ENCODE data around the gene WDR82. TPM values are rescaled to one million over a fixed set of nuclear protein-coding genes. Genes with fewer than 3 reads are reported as not detected.

WDR82 gene
- total RNA-seq, 1 donor from 2014 or later: 69.9 TPM

DNA sequence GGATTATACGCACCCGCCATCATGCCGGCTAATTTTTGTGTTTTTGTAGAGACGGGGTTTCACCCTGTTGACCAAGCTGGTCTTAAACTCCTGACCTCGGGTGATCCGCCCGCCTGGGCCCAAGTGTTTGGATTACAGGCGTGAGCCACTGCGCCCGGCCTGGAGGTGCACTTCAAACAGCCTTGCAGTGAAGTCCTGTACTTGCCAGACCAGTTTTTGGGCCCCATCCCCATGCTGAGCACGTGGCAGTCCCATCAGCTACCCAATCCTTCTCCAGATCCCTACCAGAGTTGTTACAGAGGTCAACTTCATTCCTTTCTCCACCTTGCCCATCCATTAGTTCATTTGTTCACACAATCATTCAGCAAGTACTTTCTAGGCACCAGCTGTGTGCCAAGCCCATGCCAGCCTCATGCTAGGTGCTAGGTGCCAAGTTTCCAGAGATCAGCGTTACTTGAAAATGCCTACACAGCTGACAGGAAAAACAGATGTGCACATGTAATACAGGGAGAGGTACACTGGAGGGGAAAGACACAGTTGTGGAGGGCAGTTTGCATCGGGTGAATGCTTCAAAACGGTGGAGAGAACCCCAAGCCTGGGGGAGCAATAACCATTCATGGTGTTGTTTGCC is 39.9 kb upstream of the WDR82 start:
- no peak overlapping the region for H3K4me3 ChIP-seq (ENCODE audit: low read length in 3 of 3)
- H3K27ac ChIP-seq (ENCODE audit: low read depth, low read length): no peak overlapping the region
- H3K36me3 ChIP-seq (ENCODE audit: control insufficient read depth in 3 of 3, insufficient read depth in 3 of 3, low read length in 3 of 3): no peaks in the 10 kb centered on the region

DNA sequence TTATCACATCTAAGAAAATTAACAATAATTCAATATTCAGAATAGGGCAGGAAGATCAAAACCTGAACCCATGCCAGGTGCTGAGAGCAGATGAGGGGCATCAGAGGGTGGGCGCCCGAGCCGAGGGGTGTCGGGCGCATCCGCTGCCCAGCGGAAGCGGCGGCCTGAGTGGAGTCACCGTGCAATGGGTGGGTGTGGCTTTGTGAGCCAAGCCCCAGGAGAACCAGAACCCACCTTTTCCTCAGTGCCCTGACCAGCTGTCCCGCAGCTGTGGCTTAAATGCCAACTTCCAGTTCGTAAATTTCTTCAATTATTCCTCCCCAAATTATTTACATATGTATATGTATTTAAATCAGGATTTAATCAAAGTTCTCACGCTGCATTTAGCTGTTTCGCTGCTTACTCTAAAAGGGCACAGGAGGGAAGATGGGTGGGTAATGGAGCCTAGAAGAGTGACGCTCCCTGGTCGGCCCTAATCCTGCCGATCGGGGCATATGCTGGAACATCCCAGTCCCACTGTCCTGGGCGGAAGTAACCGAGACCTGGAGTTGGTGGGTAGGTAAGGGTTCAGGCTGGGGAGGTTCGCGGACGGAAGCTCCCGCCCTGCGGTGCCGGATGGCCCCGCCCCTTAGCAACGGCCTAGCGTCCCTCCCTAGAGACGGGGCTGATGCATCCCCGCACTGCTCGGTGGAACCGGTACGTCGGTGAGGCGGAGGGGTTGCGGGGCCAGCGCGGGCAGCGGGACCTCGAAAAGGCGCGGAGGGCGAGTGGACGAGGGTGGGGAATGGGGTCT is 39.0 kb upstream of the WDR82 start:
- Histone ChIP-seq H3K27me3 (ENCODE audit: control insufficient read depth in 3 of 3, insufficient read depth in 3 of 3, low read length in 3 of 3) (peaks cover 0 to 3% (median 0%) of the 10 kb centered on the region in 3 donors), H3K4me3 (ENCODE audit: low read length in 3 of 3) (peak overlapping the region; percentile 57 to 60 (median 59)), H3K9ac (ENCODE audit: low read depth in 1 of 3, low read length in 3 of 3) (peak overlapping the region in 1 of 3 donors; percentile 60), H3K27ac (ENCODE audit: low read depth, low read length) (no peak overlapping the region), H3K36me3 (ENCODE audit: control insufficient read depth in 3 of 3, insufficient read depth in 3 of 3, low read length in 3 of 3) (no peaks in the 10 kb centered on the region), H3K4me1 (ENCODE audit: control insufficient read depth in 3 of 3, insufficient read depth in 3 of 3, low read length in 3 of 3) (peaks cover 19 to 38% (median 25%) of the 10 kb centered on the region in 3 donors), H3K9me3 (ENCODE audit: control insufficient read depth in 3 of 3, low read length in 3 of 3) (no peaks in the 10 kb centered on the region)

More for the DNA sequence above, 39.9 kb upstream of the WDR82 start:
- H3K9me3 ChIP-seq (ENCODE audit: control insufficient read depth in 3 of 3, low read length in 3 of 3): no peaks in the 10 kb centered on the region
- peaks cover 19 to 33% (median 25%) of the 10 kb centered on the region in 3 donors for H3K4me1 ChIP-seq (ENCODE audit: control insufficient read depth in 3 of 3, insufficient read depth in 3 of 3, low read length in 3 of 3)
- H3K27me3 ChIP-seq (ENCODE audit: control insufficient read depth in 3 of 3, insufficient read depth in 3 of 3, low read length in 3 of 3): peaks cover 0 to 3% (median 0%) of the 10 kb centered on the region in 3 donors
- no peak overlapping the region for H3K9ac ChIP-seq (ENCODE audit: low read depth in 1 of 3, low read length in 3 of 3)

DNA sequence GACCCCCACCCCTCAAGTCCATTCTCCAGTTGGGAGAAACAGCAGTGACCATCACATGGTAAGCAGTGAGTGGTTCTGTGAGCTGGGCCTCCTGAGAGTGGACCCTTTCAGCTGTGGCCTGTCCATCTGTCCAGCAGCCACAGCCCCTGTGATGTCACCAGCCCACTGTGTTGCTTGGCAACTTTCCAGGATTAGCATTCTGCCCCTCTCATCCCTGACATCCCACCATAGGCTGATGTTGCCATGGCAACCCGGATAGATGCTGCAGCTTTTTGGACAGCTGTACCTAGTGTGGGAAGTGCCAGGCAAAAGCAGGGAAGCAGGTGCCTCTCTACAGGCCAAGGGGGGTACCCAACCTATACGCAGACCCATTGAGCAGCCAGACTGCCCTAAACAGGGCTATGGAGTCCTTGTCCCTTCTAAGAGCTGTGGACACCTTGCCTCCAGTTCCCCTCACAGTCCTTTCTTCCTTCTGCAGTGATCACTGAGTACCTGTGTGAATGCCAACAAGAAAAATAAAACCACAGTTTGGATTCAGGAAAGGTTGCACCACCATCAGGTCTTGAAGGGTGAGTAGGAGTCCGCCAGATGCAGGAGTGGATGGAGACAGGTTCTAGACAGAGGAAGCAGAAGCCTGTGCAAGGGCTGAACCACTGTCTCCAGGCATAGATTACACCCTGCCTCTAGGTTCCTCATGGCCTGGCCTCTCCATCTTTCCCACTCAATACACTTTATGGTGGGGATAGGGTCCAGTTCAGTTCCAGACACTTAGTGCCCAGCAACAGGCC is 37.7 kb upstream of the WDR82 start, which contains the start of gene DNAH1:
TSS of gene DNAH1 (plus strand) at position 343 of the 788 bp plus-strand sequence. CDS start 6,124 bp downstream, outside the sequence.
- Histone ChIP-seq H3K4me1 (ENCODE audit: control insufficient read depth in 3 of 3, insufficient read depth in 3 of 3, low read length in 3 of 3) (peaks cover 19 to 38% (median 25%) of the 10 kb centered on the region in 3 donors), H3K9me3 (ENCODE audit: control insufficient read depth in 3 of 3, low read length in 3 of 3) (no peaks in the 10 kb centered on the region), H3K27me3 (ENCODE audit: control insufficient read depth in 3 of 3, insufficient read depth in 3 of 3, low read length in 3 of 3) (peaks cover 0 to 3% (median 0%) of the 10 kb centered on the region in 3 donors), H3K27ac (ENCODE audit: low read depth, low read length) (no peak within 1 kb of the TSS), H3K4me3 (ENCODE audit: low read length in 3 of 3) (no peak within 1 kb of the TSS), H3K36me3 (ENCODE audit: control insufficient read depth in 3 of 3, insufficient read depth in 3 of 3, low read length in 3 of 3) (no peaks in the 10 kb centered on the region), H3K9ac (ENCODE audit: low read depth in 1 of 3, low read length in 3 of 3) (no peak within 1 kb of the TSS)

- Histone ChIP-seq H3K36me3 (ENCODE audit: control insufficient read depth in 3 of 3, insufficient read depth in 3 of 3, low read length in 3 of 3) (no peaks in the 10 kb centered on the region), H3K27me3 (ENCODE audit: control insufficient read depth in 3 of 3, insufficient read depth in 3 of 3, low read length in 3 of 3) (peaks cover 0 to 3% (median 0%) of the 10 kb centered on the region in 3 donors), H3K4me3 (ENCODE audit: low read length in 3 of 3) (no peak overlapping the region), H3K9ac (ENCODE audit: low read depth in 1 of 3, low read length in 3 of 3) (no peak overlapping the region), H3K9me3 (ENCODE audit: control insufficient read depth in 3 of 3, low read length in 3 of 3) (no peaks in the 10 kb centered on the region), H3K27ac (ENCODE audit: low read depth, low read length) (no peak overlapping the region), H3K4me1 (ENCODE audit: control insufficient read depth in 3 of 3, insufficient read depth in 3 of 3, low read length in 3 of 3) (peaks cover 19 to 38% (median 25%) of the 10 kb centered on the region in 3 donors)
Observed at GRCh38 chr3:52315006-52315405, 36.6 kb upstream of the WDR82 start.

GRCh38 chr3:52314489-52314888 is 36.0 kb upstream of the WDR82 start:
- Histone ChIP-seq H3K4me1 (ENCODE audit: control insufficient read depth in 3 of 3, insufficient read depth in 3 of 3, low read length in 3 of 3) (peaks cover 19 to 38% (median 25%) of the 10 kb centered on the region in 3 donors), H3K36me3 (ENCODE audit: control insufficient read depth in 3 of 3, insufficient read depth in 3 of 3, low read length in 3 of 3) (no peaks in the 10 kb centered on the region), H3K27me3 (ENCODE audit: control insufficient read depth in 3 of 3, insufficient read depth in 3 of 3, low read length in 3 of 3) (peaks cover 0 to 3% (median 0%) of the 10 kb centered on the region in 3 donors), H3K27ac (ENCODE audit: low read depth, low read length) (no peak overlapping the region), H3K9ac (ENCODE audit: low read depth in 1 of 3, low read length in 3 of 3) (no peak overlapping the region), H3K4me3 (ENCODE audit: low read length in 3 of 3) (no peak overlapping the region), H3K9me3 (ENCODE audit: control insufficient read depth in 3 of 3, low read length in 3 of 3) (no peaks in the 10 kb centered on the region)

- no peak overlapping the region for H3K4me3 ChIP-seq (ENCODE audit: low read length in 3 of 3)
- H3K27ac ChIP-seq (ENCODE audit: low read depth, low read length): no peak overlapping the region
- H3K4me1 ChIP-seq (ENCODE audit: control insufficient read depth in 3 of 3, insufficient read depth in 3 of 3, low read length in 3 of 3): peaks cover 19 to 35% (median 23%) of the 10 kb centered on the region in 3 donors
- no peaks in the 10 kb centered on the region for H3K9me3 ChIP-seq (ENCODE audit: control insufficient read depth in 3 of 3, low read length in 3 of 3)
- no peak overlapping the region for H3K9ac ChIP-seq (ENCODE audit: low read depth in 1 of 3, low read length in 3 of 3)
- H3K27me3 ChIP-seq (ENCODE audit: control insufficient read depth in 3 of 3, insufficient read depth in 3 of 3, low read length in 3 of 3): peaks cover 0 to 3% (median 0%) of the 10 kb centered on the region in 3 donors
- no peaks in the 10 kb centered on the region for H3K36me3 ChIP-seq (ENCODE audit: control insufficient read depth in 3 of 3, insufficient read depth in 3 of 3, low read length in 3 of 3)
Observed at GRCh38 chr3:52313774-52314188, 35.3 kb upstream of the WDR82 start.

DNA sequence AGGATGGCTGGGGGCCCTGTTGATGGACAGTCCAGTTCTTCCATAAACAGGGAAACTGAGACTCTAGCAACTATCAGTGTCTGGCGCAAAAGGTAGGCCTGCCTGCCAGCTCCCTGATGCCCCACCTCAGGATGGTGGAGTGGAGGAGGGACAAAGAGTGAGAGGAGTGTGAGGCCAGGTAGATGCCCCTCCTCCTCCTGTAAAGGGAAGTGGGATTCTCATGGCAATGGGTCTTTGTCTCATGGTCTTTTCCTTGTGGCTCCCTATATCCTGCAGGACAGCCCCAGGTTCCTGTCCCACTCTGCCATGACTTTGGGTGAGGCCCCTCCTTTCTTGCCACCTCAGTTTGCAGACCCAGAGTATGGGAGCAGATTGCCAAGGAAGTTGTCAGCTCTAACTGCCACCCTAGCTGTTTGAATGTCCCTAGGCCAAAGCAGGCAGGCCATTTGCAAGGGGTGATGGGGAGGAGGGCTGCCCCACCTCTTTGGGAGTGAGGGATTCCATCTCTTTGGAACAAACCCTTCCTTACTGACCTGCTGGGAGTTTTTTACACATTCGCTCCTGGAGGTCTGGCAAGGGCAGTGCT is 34.8 kb upstream of the WDR82 start:
- H3K27me3 ChIP-seq (ENCODE audit: control insufficient read depth in 3 of 3, insufficient read depth in 3 of 3, low read length in 3 of 3): peaks cover 0 to 3% (median 0%) of the 10 kb centered on the region in 3 donors
- H3K4me3 ChIP-seq (ENCODE audit: low read length in 3 of 3): no peak overlapping the region
- peaks cover 16 to 30% (median 19%) of the 10 kb centered on the region in 3 donors for H3K4me1 ChIP-seq (ENCODE audit: control insufficient read depth in 3 of 3, insufficient read depth in 3 of 3, low read length in 3 of 3)
- no peaks in the 10 kb centered on the region for H3K36me3 ChIP-seq (ENCODE audit: control insufficient read depth in 3 of 3, insufficient read depth in 3 of 3, low read length in 3 of 3)
- peak overlapping the region; percentile 19 for H3K27ac ChIP-seq (ENCODE audit: low read depth, low read length)
- no peaks in the 10 kb centered on the region for H3K9me3 ChIP-seq (ENCODE audit: control insufficient read depth in 3 of 3, low read length in 3 of 3)
- no peak overlapping the region for H3K9ac ChIP-seq (ENCODE audit: low read depth in 1 of 3, low read length in 3 of 3)

DNA sequence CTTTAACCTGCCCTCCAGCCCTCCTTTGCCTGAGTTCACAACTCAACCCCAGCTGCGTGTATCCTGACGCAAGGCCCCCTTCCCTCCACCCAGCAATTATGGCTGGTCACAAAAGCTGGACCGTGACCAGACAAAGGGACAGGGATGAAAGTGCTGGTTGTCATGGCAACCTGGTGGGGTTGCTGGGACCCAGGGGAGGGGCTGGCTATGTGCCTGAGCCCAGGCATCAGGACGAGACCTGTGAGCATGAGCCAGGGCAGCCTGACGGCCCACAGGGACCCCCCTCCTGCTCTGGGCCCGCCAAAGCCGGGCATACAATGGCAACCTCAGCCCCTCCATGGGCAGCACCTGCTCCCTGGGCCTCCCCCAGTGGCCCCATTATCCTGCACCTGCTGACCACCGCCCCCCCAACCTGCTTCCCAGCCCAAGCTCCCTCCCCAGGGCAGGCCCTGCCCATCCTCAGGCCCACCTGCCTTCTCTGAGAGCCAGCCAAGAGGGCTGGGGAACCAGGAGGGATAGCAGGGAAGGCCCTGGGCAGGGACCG is 33.2 kb upstream of the WDR82 start:
- Histone ChIP-seq H3K9me3 (ENCODE audit: control insufficient read depth in 3 of 3, low read length in 3 of 3) (no peaks in the 10 kb centered on the region), H3K27ac (ENCODE audit: low read depth, low read length) (no peak overlapping the region), H3K4me1 (ENCODE audit: control insufficient read depth in 3 of 3, insufficient read depth in 3 of 3, low read length in 3 of 3) (peaks cover 7 to 17% (median 8%) of the 10 kb centered on the region in 3 donors), H3K4me3 (ENCODE audit: low read length in 3 of 3) (no peak overlapping the region), H3K36me3 (ENCODE audit: control insufficient read depth in 3 of 3, insufficient read depth in 3 of 3, low read length in 3 of 3) (no peaks in the 10 kb centered on the region), H3K27me3 (ENCODE audit: control insufficient read depth in 3 of 3, insufficient read depth in 3 of 3, low read length in 3 of 3) (peaks cover 0 to 3% (median 0%) of the 10 kb centered on the region in 3 donors), H3K9ac (ENCODE audit: low read depth in 1 of 3, low read length in 3 of 3) (no peak overlapping the region)

GRCh38 chr3:52310861-52311575 is 32.6 kb upstream of the WDR82 start:
- no peak overlapping the region for H3K4me3 ChIP-seq (ENCODE audit: low read length in 3 of 3)
- no peak overlapping the region for H3K27ac ChIP-seq (ENCODE audit: low read depth, low read length)
- H3K36me3 ChIP-seq (ENCODE audit: control insufficient read depth in 3 of 3, insufficient read depth in 3 of 3, low read length in 3 of 3): no peaks in the 10 kb centered on the region
- H3K4me1 ChIP-seq (ENCODE audit: control insufficient read depth in 3 of 3, insufficient read depth in 3 of 3, low read length in 3 of 3): peaks cover 7 to 17% (median 8%) of the 10 kb centered on the region in 3 donors
- no peaks in the 10 kb centered on the region for H3K9me3 ChIP-seq (ENCODE audit: control insufficient read depth in 3 of 3, low read length in 3 of 3)
- no peak overlapping the region for H3K9ac ChIP-seq (ENCODE audit: low read depth in 1 of 3, low read length in 3 of 3)
- H3K27me3 ChIP-seq (ENCODE audit: control insufficient read depth in 3 of 3, insufficient read depth in 3 of 3, low read length in 3 of 3): peaks cover 0 to 3% (median 0%) of the 10 kb centered on the region in 3 donors
